Esophagus muscularis mucosa (tissue), 4 donors: ENCODE measurements around the gene TDRD3. TPM values are rescaled to one million over a fixed set of nuclear protein-coding genes. Genes with fewer than 3 reads are reported as not detected.

Experiments
- DNase-seq: peaks from one replicate; pipeline ENCODE4 v3.0.0-alpha.2; 2017; ENCODE audit errors: extremely low spot score
- H3K27ac ChIP-seq, 4 donors: fragments of 200-600 bp; sonication (generic); replicated peaks in 1 of 4; 1 replicate in 3 of 4; 2 replicates in 1 of 4; pipeline ENCODE4 v1.5.1; 2016 to 2019; ENCODE audit warnings: mild to moderate bottlenecking in 1 of 4
- H3K27me3 ChIP-seq, 4 donors: fragments of 200-600 bp; sonication (generic); one replicate each; pipeline versions ENCODE4 v1.5.1 to v1.6.0; 2016 to 2019
- H3K36me3 ChIP-seq, 4 donors: fragments of 200-600 bp; sonication (generic); one replicate each; pipeline ENCODE4 v1.5.1; 2016 to 2019
- H3K4me1 ChIP-seq, 4 donors: fragments of 200-600 bp; sonication (generic); one replicate each; pipeline ENCODE4 v1.5.1; 2016 to 2019
- H3K4me3 ChIP-seq, 4 donors: fragments of 200-600 bp; sonication (generic); 1 replicate in 2 of 4; 2 replicates in 2 of 4; pipeline ENCODE4 v1.5.1; 2016 to 2019; ENCODE audit warnings: mild to moderate bottlenecking in 4 of 4, moderate library complexity in 1 of 4
- H3K9me3 ChIP-seq, 4 donors: fragments of 200-600 bp; sonication (generic); 1 replicate in 3 of 4; 2 replicates in 1 of 4; pipeline ENCODE4 v1.5.1; 2016 to 2019
- CTCF ChIP-seq, 3 experiments: fragments of 200-600 bp in 2 of 3; fragments of 450-650 bp in 1 of 3; sonication (generic) in 2 of 3; IDR thresholded peaks; one replicate each; pipeline ENCODE4 v1.5.1; 2017 to 2019; ENCODE audit warnings: antibody characterized with exemption in 3 of 3, mild to moderate bottlenecking in 2 of 3, moderate library complexity in 1 of 3
- EP300 ChIP-seq: sonication (generic); formaldehyde crosslinking; IDR thresholded peaks from one replicate; pipeline ENCODE4 v1.6.1; 2017; ENCODE audit warnings: antibody characterized with exemption
- POLR2A ChIP-seq: fragments of 450-650 bp; IDR thresholded peaks from one replicate; pipeline ENCODE4 v1.6.1; 2017; ENCODE audit warnings: antibody characterized with exemption, moderate library complexity, mild to moderate bottlenecking, low read depth
- POLR2AphosphoS5 ChIP-seq, 2 donors: sonication (generic); formaldehyde crosslinking; IDR thresholded peaks; one replicate each; pipeline ENCODE4 v1.6.1; 2017; ENCODE audit warnings: antibody characterized with exemption in 2 of 2
- WGBS: methylation state at CpG from one replicate; pipeline ENCODE4 v1.1.5; 2018; 5-methylcytosine and 5-hydroxymethylcytosine counted together
- intact Hi-C: fragments of 100-400 bp; cut with DNase I; formaldehyde crosslinking; loops from one replicate; pipeline ENCODE4 v1.15.1; 2023
- total RNA-seq, 4 donors: library from RNA; depleted of rRNA; stranded (reverse); fragments of >200 nt; gene quantifications; one replicate each; pipeline versions ENCODE4 v1.1.0 to v1.2.1, GENCODE V29; 2016

TDRD3 gene
- total RNA-seq, 4 donors from 2014 or later, result 16.1 to 35.3 (median 23.0) TPM

- Histone ChIP-seq H3K27me3 (no peaks in the 10 kb centered on the region), H3K27ac (no peak overlapping the region), H3K36me3 (peaks cover 0 to 9% (median 6%) of the 10 kb centered on the region in 4 donors), H3K4me3 (no peak overlapping the region), H3K9me3 (no peaks in the 10 kb centered on the region), H3K4me1 (no peaks in the 10 kb centered on the region)
- DNase-seq, result no peak
- WGBS, result 94% methylated on average over 3 of the region's 3 CpGs
- TF ChIP-seq CTCF (IDR thresholded peaks at IDR 0.05), result no peak
- TF ChIP-seq POLR2A, result no peak
- no peak for TF ChIP-seq POLR2AphosphoS5 (IDR thresholded peaks at IDR 0.05)
- no peak for TF ChIP-seq EP300
- intact Hi-C loops, result no loop called here
Observed at GRCh38 chr13:60577761-60578160, 180.7 kb downstream of the TDRD3 start.

GRCh38 chr13:60583196-60583888 is 186.3 kb downstream of the TDRD3 start:
- Histone ChIP-seq H3K36me3 (no peaks in the 10 kb centered on the region), H3K4me3 (no peak overlapping the region), H3K27ac (no peak overlapping the region), H3K4me1 (no peaks in the 10 kb centered on the region), H3K27me3 (no peaks in the 10 kb centered on the region), H3K9me3 (peaks cover 0 to 8% (median 0%) of the 10 kb centered on the region in 4 donors)
- no peak for DNase-seq
- TF ChIP-seq POLR2A, result no peak
- no peak for TF ChIP-seq EP300
- no peak for TF ChIP-seq CTCF (IDR thresholded peaks at IDR 0.05)
- no peak for TF ChIP-seq POLR2AphosphoS5 (IDR thresholded peaks at IDR 0.05)
- intact Hi-C loops, result no loop called here
- 78% methylated on average over 9 of the region's 9 CpGs for WGBS

- no peaks in the 10 kb centered on the region for H3K36me3 ChIP-seq
- no peaks in the 10 kb centered on the region for H3K4me1 ChIP-seq
- no peak overlapping the region for H3K4me3 ChIP-seq
- WGBS, result 78% methylated on average over 15 of the region's 15 CpGs
- H3K9me3 ChIP-seq, result peaks cover 0 to 8% (median 0%) of the 10 kb centered on the region in 4 donors
- H3K27ac ChIP-seq, result no peak overlapping the region
- intact Hi-C loops, result no loop called here
- DNase-seq, result no peak
- no peaks in the 10 kb centered on the region for H3K27me3 ChIP-seq
- TF ChIP-seq POLR2AphosphoS5 (IDR thresholded peaks at IDR 0.05) (no peak), POLR2A (no peak), EP300 (no peak), CTCF (IDR thresholded peaks at IDR 0.05) (no peak)
Observed at GRCh38 chr13:60583911-60584753, 187.1 kb downstream of the TDRD3 start.

- H3K36me3 ChIP-seq, result no peaks in the 10 kb centered on the region
- intact Hi-C loops, result no loop called here
- TF ChIP-seq POLR2A (no peak), CTCF (IDR thresholded peaks at IDR 0.05) (no peak), EP300 (no peak), POLR2AphosphoS5 (IDR thresholded peaks at IDR 0.05) (no peak)
- no peaks in the 10 kb centered on the region for H3K27me3 ChIP-seq
- H3K4me3 ChIP-seq, result no peak overlapping the region
- DNase-seq, result no peak
- WGBS, result 68% methylated on average over 11 of the region's 11 CpGs
- no peaks in the 10 kb centered on the region for H3K4me1 ChIP-seq
- no peak overlapping the region for H3K27ac ChIP-seq
- peaks cover 0 to 8% (median 0%) of the 10 kb centered on the region in 4 donors for H3K9me3 ChIP-seq
Observed at GRCh38 chr13:60584976-60585375, 188.0 kb downstream of the TDRD3 start.
